Choroid plexus epithelial cell (primary cell): ENCODE results near the gene CYP4F12.

Experiments used
- DNase-seq: peaks from one replicate; pipeline ENCODE4 v3.0.0-alpha.2; 2010; ENCODE audit warnings: low read depth
- H3K4me3 ChIP-seq: 2 replicates; pipeline ENCODE4 v1.5.1; 2011; ENCODE audit warnings: low read depth, mild to moderate bottlenecking, control low read depth, low read length, moderate library complexity
- CTCF ChIP-seq: conservative IDR thresholded peaks from 2 replicates; pipeline ENCODE4 v1.5.1; 2011; ENCODE audit warnings: low read depth, mild to moderate bottlenecking, control low read depth, inconsistent platforms, low read length, moderate library complexity

Gene CYP4F12

GRCh38 chr19:15634105-15634504, 38.8 kb upstream of the CYP4F12 start:
- no peak overlapping the region for H3K4me3 ChIP-seq
- no peak for DNase-seq
- no peak for TF ChIP-seq CTCF

- no peak for DNase-seq
- TF ChIP-seq CTCF, result no peak
- H3K4me3 ChIP-seq, result no peak overlapping the region
Measured at GRCh38 chr19:15635016-15635805, 37.7 kb upstream of the CYP4F12 start.

GRCh38 chr19:15636026-15636425, 36.9 kb upstream of the CYP4F12 start:
- DNase-seq, result no peak
- no peak overlapping the region for H3K4me3 ChIP-seq
- TF ChIP-seq CTCF, result no peak

GRCh38 chr19:15639596-15639995, 33.3 kb upstream of the CYP4F12 start:
- DNase-seq, result no peak
- H3K4me3 ChIP-seq, result no peak overlapping the region
- TF ChIP-seq CTCF, result no peak

- no peak within 1 kb of the TSS for H3K4me3 ChIP-seq
- DNase-seq, result no peak
- no peak for TF ChIP-seq CTCF
Measured at GRCh38 chr19:15640294-15640903, 32.5 kb upstream of the CYP4F12 start, which contains the start of gene CYP4F3. Gene CYP4F3, plus strand, starts transcription at chr19:15640897. Its CDS starts 519 bp downstream, at chr19:15641416.

- no peak for TF ChIP-seq CTCF
- DNase-seq, result no peak
Measured at GRCh38 chr19:15640904-15641597, 31.8 kb upstream of the CYP4F12 start.

More at GRCh38 chr19:15640904-15641597, 31.8 kb upstream of the CYP4F12 start:
- no peak overlapping the region for H3K4me3 ChIP-seq
